HepG2 (cell line): ENCODE results near the gene SH3BGRL2. TPM values are rescaled to one million over a fixed set of nuclear protein-coding genes. Genes with fewer than 3 reads are reported as not detected.

Experiments
- ARNT2 ChIP-seq: sonication (generic); formaldehyde crosslinking; IDR thresholded peaks from 2 replicates; pipeline ENCODE4 v1.8.0; 2022; ENCODE audit warnings: mild to moderate bottlenecking, low read depth, missing genetic modification reagents, moderate library complexity
- BCLAF1 ChIP-seq: fragments of 450-650 bp; IDR thresholded peaks from 2 replicates; pipeline ENCODE4 v1.6.1; 2017; ENCODE audit warnings: mild to moderate bottlenecking
- CERS6 ChIP-seq: sonication (generic); formaldehyde crosslinking; IDR thresholded peaks from 2 replicates; pipeline ENCODE4 v1.5.0; 2020; ENCODE audit warnings: missing genetic modification reagents
- CTCF ChIP-seq: sonication (generic); formaldehyde crosslinking; IDR thresholded peaks from 2 replicates; pipeline ENCODE4 v1.5.0; 2020; ENCODE audit warnings: mild to moderate bottlenecking, missing genetic modification reagents, moderate library complexity
- DMAP1 ChIP-seq: IDR thresholded peaks from 2 replicates; pipeline ENCODE4 v1.6.1; 2016
- DRAP1 ChIP-seq: IDR thresholded peaks from 2 replicates; pipeline ENCODE4 v1.6.1; 2016; ENCODE audit warnings: missing genetic modification reagents, missing compliant biosample characterization
- EEA1 ChIP-seq: sonication (generic); formaldehyde crosslinking; IDR thresholded peaks from 2 replicates; pipeline ENCODE4 v1.5.1; 2020; ENCODE audit warnings: mild to moderate bottlenecking, missing genetic modification reagents, borderline replicate concordance
- GLI4 ChIP-seq: sonication (generic); formaldehyde crosslinking; IDR thresholded peaks from 2 replicates; pipeline ENCODE4 v1.5.1; 2020; ENCODE audit warnings: missing genetic modification reagents, mild to moderate bottlenecking, moderate library complexity, borderline replicate concordance
- HOXA5 ChIP-seq: sonication (generic); formaldehyde crosslinking; IDR thresholded peaks from 2 replicates; pipeline ENCODE4 v1.4.0; 2020; ENCODE audit warnings: missing genetic modification reagents
- KLF6 ChIP-seq: IDR thresholded peaks from 2 replicates; pipeline ENCODE4 v1.8.0; 2016; ENCODE audit warnings: missing biosample characterization, missing genetic modification reagents
- MLXIP ChIP-seq: sonication (generic); formaldehyde crosslinking; IDR thresholded peaks from 2 replicates; pipeline ENCODE4 v1.9.0; 2021; ENCODE audit warnings: missing genetic modification reagents, borderline replicate concordance
- NR0B2 ChIP-seq: sonication (generic); formaldehyde crosslinking; IDR thresholded peaks from 2 replicates; pipeline ENCODE4 v1.4.0; 2020; ENCODE audit warnings: mild to moderate bottlenecking, missing genetic modification reagents
- RARA ChIP-seq: IDR thresholded peaks from 2 replicates; pipeline ENCODE4 v1.6.1; 2016; ENCODE audit warnings: missing genetic modification reagents, missing compliant biosample characterization
- SNAI1 ChIP-seq: sonication (generic); formaldehyde crosslinking; IDR thresholded peaks from 2 replicates; pipeline ENCODE4 v1.5.0; 2020; ENCODE audit warnings: mild to moderate bottlenecking, missing genetic modification reagents, borderline replicate concordance
- SRF ChIP-seq: IDR thresholded peaks from 2 replicates; pipeline ENCODE4 v1.6.1; 2011; ENCODE audit warnings: mild to moderate bottlenecking, low read depth, low read length, moderate library complexity
- STAG1 ChIP-seq: sonication (generic); formaldehyde crosslinking; IDR thresholded peaks from 2 replicates; pipeline ENCODE4 v1.4.0; 2020; ENCODE audit warnings: missing genetic modification reagents
- STAT5B ChIP-seq: sonication (generic); formaldehyde crosslinking; IDR thresholded peaks from 2 replicates; pipeline ENCODE4 v1.4.0; 2020; ENCODE audit warnings: missing genetic modification reagents
- XRCC5 ChIP-seq: fragments of 200-400 bp; formaldehyde crosslinking; optimal IDR thresholded peaks from 2 replicates; pipeline ENCODE3; 2017; ENCODE audit warnings: mild to moderate bottlenecking, low read length
- ZBTB21 ChIP-seq: sonication (generic); formaldehyde crosslinking; IDR thresholded peaks from 2 replicates; pipeline ENCODE4 v1.4.0; 2020; ENCODE audit warnings: missing genetic modification reagents
- ZFX ChIP-seq: sonication (generic); formaldehyde crosslinking; IDR thresholded peaks from 2 replicates; pipeline ENCODE4 v1.4.0; 2020; ENCODE audit warnings: mild to moderate bottlenecking, low read depth, missing genetic modification reagents, moderate library complexity
- ZFY ChIP-seq: sonication (generic); formaldehyde crosslinking; IDR thresholded peaks from 2 replicates; pipeline ENCODE4 v1.4.0; 2020; ENCODE audit warnings: missing genetic modification reagents
- ZNF547 ChIP-seq: sonication (generic); formaldehyde crosslinking; IDR thresholded peaks from 2 replicates; pipeline ENCODE4 v1.5.1; 2020; ENCODE audit warnings: mild to moderate bottlenecking, missing genetic modification reagents
- ZNF629 ChIP-seq: sonication (generic); formaldehyde crosslinking; conservative IDR thresholded peaks from 2 replicates; pipeline ENCODE4 v1.5.0; 2020; ENCODE audit warnings: missing genetic modification reagents
- polyA plus RNA-seq, 8 experiments: library from polyadenylated mRNA; depleted of rRNA in 3 of 8; stranded (reverse) in 7 of 8; unstranded in 1 of 8; fragments of >200 nt; fragmentation: Illumina TruSeq in 4 of 8; extraction: Trizol in 4 of 8; gene quantifications; 2 replicates each; pipeline versions ENCODE4 v1.2.1 to v1.2.3, GENCODE V29; 2011 to 2016; ENCODE audit warnings: low read depth in 4 of 8, missing spikeins in 1 of 8, mixed read lengths in 1 of 8; ENCODE audit not compliant: insufficient read depth in 1 of 8
- total RNA-seq, 5 experiments: library from RNA; depleted of rRNA; stranded (reverse); fragments of >200 nt; fragmentation: Illumina TruSeq; extraction: Trizol; gene quantifications; 2 replicates each; pipeline ENCODE4 v1.2.3, GENCODE V29; 2016; ENCODE audit warnings: low read depth in 1 of 5

Gene SH3BGRL2
- total and polyA plus RNA-seq, 2 of the 13 experiments (the other 11 are each of a cell fraction or from before 2014, with no cell fraction given): 10.9 to 28.8 TPM

GRCh38 chr6:79586548-79586947 is 44.6 kb upstream of the SH3BGRL2 start (continued):
- TF ChIP-seq RARA (no peak), ZFY (CRISPR knock-in tag) (0 out of 2 replicates have a peak, but pooled peaks have one; percentile 29), ZFX (CRISPR knock-in tag) (0 out of 2 replicates have a peak, but pooled peaks have one; percentile 26), STAG1 (CRISPR knock-in tag) (peak; percentile 31), ARNT2 (CRISPR knock-in tag) (no peak), CTCF (peak; percentile 29; the same call in 1 of the 2 replicates), HOXA5 (CRISPR knock-in tag) (no peak), KLF6 (CRISPR knock-in tag) (no peak), DRAP1 (CRISPR knock-in tag) (no peak), NR0B2 (CRISPR knock-in tag) (no peak), CERS6 (no peak), SNAI1 (CRISPR knock-in tag) (no peak), DMAP1 (CRISPR knock-in tag) (no peak), GLI4 (CRISPR knock-in tag) (no peak), STAT5B (CRISPR knock-in tag) (no peak), SRF (peak; percentile 77), XRCC5 (peak; percentile 22), ZNF629 (no peak), EEA1 (CRISPR knock-in tag) (no peak), BCLAF1 (no peak), MLXIP (no peak), ZBTB21 (CRISPR knock-in tag) (no peak), ZNF547 (no peak)
